NCI-H128 (cell line): ENCODE measurements around the gene FHL2.
"Not testable (repeated sequence)": the region's sequence is repeated elsewhere in the genome, so short reads cannot be mapped to it uniquely, and the experiment has no call there.

Experiments used
- DNase-seq: peaks from one replicate; lab custom pipeline; 2025; ENCODE audit not compliant: unreplicated experiment; lab: John Stamatoyannopoulos, UW

The FHL2 gene

GRCh38 chr2:105398336-105399206 is at the start of gene FHL2:
FHL2 (minus strand) TSS chr2:105399051; CDS start chr2:105386516, 12,535 bp downstream.
- peak; percentile 20 for DNase-seq

GRCh38 chr2:105447476-105447875 is 48.6 kb upstream of the FHL2 start:
- DNase-seq = no peak

GRCh38 chr2:105446501-105446900 is 47.6 kb upstream of the FHL2 start:
- DNase-seq = no peak

GRCh38 chr2:105445976-105446375 is 47.1 kb upstream of the FHL2 start:
- DNase-seq = no peak

- no peak for DNase-seq
Measured at GRCh38 chr2:105445498-105445897, 46.6 kb upstream of the FHL2 start.

GRCh38 chr2:105443617-105444598 is 45.1 kb upstream of the FHL2 start:
- DNase-seq = no peak

- no peak for DNase-seq
Measured at GRCh38 chr2:105442721-105443120, 43.9 kb upstream of the FHL2 start.

- no peak for DNase-seq
Measured at GRCh38 chr2:105442056-105442455, 43.2 kb upstream of the FHL2 start.

GRCh38 chr2:105439141-105439540 is 40.3 kb upstream of the FHL2 start:
- DNase-seq = no peak

GRCh38 chr2:105438104-105438929 is 39.5 kb upstream of the FHL2 start:
- no peak for DNase-seq

GRCh38 chr2:105437708-105438103 is 38.9 kb upstream of the FHL2 start:
- DNase-seq = no peak

GRCh38 chr2:105432749-105433148 is 33.9 kb upstream of the FHL2 start:
- no peak for DNase-seq

- DNase-seq = no peak
Measured at GRCh38 chr2:105432044-105432399, 33.2 kb upstream of the FHL2 start.

- no peak for DNase-seq
Measured at GRCh38 chr2:105431367-105432043, 32.7 kb upstream of the FHL2 start.

GRCh38 chr2:105428387-105429018 is 29.7 kb upstream of the FHL2 start:
- no peak for DNase-seq

- DNase-seq = no peak
Measured at GRCh38 chr2:105427485-105427884, 28.6 kb upstream of the FHL2 start.

GRCh38 chr2:105426626-105427292 is 27.9 kb upstream of the FHL2 start:
- no peak for DNase-seq

GRCh38 chr2:105425936-105426625 is 27.2 kb upstream of the FHL2 start:
- no peak for DNase-seq

GRCh38 chr2:105424836-105425235 is 26.0 kb upstream of the FHL2 start:
- DNase-seq = not testable (repeated sequence)
